Measurements from ENCODE around the gene C2orf72.

- no peak for TF ChIP-seq CTCF (IDR thresholded peaks at IDR 0.05)
- TF ChIP-seq POLR2A (IDR thresholded peaks at IDR 0.05), result no peak
Measured at GRCh38 chr2:231053846-231054245, 16.5 kb downstream of the C2orf72 start.

All from heart left ventricle (tissue), 13 donors.